H9 (cell line): ENCODE data around the gene FAM210B. TPM values are rescaled to one million over a fixed set of nuclear protein-coding genes. Genes with fewer than 3 reads are reported as not detected.

Experiments
- DNase-seq: peaks from one replicate; pipeline ENCODE4 v3.0.0-alpha.2; 2017
- H2AFZ ChIP-seq: one replicate; pipeline ENCODE4 v1.6.1; 2013; ENCODE audit warnings: mild to moderate bottlenecking, low read length, control low read depth, moderate library complexity
- H2AK5ac ChIP-seq: 2 replicates; pipeline ENCODE4 v1.6.1; 2013; ENCODE audit warnings: low read length, control low read depth, mixed read lengths; ENCODE audit not compliant: insufficient read length
- H2BK120ac ChIP-seq: one replicate; pipeline ENCODE4 v1.6.1; 2013; ENCODE audit warnings: low read depth, mild to moderate bottlenecking, low read length, control low read depth, inconsistent platforms; ENCODE audit not compliant: poor library complexity, severe bottlenecking
- H2BK12ac ChIP-seq: 2 replicates; pipeline ENCODE4 v1.6.1; 2013; ENCODE audit warnings: low read length, control low read depth, mixed read lengths, low read depth; ENCODE audit not compliant: insufficient read length
- H2BK15ac ChIP-seq: 2 replicates; pipeline ENCODE4 v1.6.1; 2013; ENCODE audit warnings: low read depth, low read length, control low read depth
- H2BK20ac ChIP-seq: one replicate; pipeline ENCODE4 v1.6.1; 2013; ENCODE audit warnings: low read depth, mild to moderate bottlenecking, low read length, control low read depth, inconsistent platforms; ENCODE audit not compliant: poor library complexity, severe bottlenecking
- H2BK5ac ChIP-seq: 2 replicates; pipeline ENCODE4 v1.6.1; 2013; ENCODE audit warnings: low read length, control low read depth, mixed read lengths; ENCODE audit not compliant: insufficient read length
- H3K14ac ChIP-seq: 2 replicates; pipeline ENCODE4 v1.6.1; 2013; ENCODE audit warnings: low read length, control low read depth; ENCODE audit not compliant: insufficient read depth
- H3K18ac ChIP-seq: 2 replicates; pipeline ENCODE4 v1.6.1; 2013; ENCODE audit warnings: low read depth, mild to moderate bottlenecking, mixed read lengths, low read length, control low read depth; ENCODE audit not compliant: insufficient read length
- H3K23ac ChIP-seq: 2 replicates; pipeline ENCODE4 v1.6.1; 2013; ENCODE audit warnings: low read length, control low read depth, mixed read lengths, low read depth; ENCODE audit not compliant: insufficient read length
- H3K23me2 ChIP-seq: 2 replicates; pipeline ENCODE4 v1.6.1; 2013; ENCODE audit warnings: low read depth, mild to moderate bottlenecking, mixed read lengths, low read length, control low read depth; ENCODE audit not compliant: insufficient read length, poor library complexity, severe bottlenecking
- H3K27ac ChIP-seq: 2 replicates; pipeline ENCODE4 v1.5.1; 2013; ENCODE audit warnings: low read length, control low read depth, mixed read lengths, low read depth; ENCODE audit not compliant: insufficient read length
- H3K27me3 ChIP-seq: 2 replicates; pipeline ENCODE4 v1.6.1; 2013; ENCODE audit warnings: low read length, control low read depth, inconsistent platforms; ENCODE audit not compliant: insufficient read depth
- H3K4ac ChIP-seq: 2 replicates; pipeline ENCODE4 v1.6.1; 2013; ENCODE audit warnings: low read depth, mild to moderate bottlenecking, control low read depth, inconsistent platforms, low read length, moderate library complexity
- H3K4me1 ChIP-seq: 2 replicates; pipeline ENCODE4 v1.6.1; 2013; ENCODE audit warnings: low read length, control low read depth, inconsistent platforms; ENCODE audit not compliant: insufficient read depth
- H3K4me2 ChIP-seq: 2 replicates; pipeline ENCODE4 v1.6.1; 2013; ENCODE audit warnings: low read length, control low read depth, mixed read lengths; ENCODE audit not compliant: insufficient read length, insufficient read depth
- H3K56ac ChIP-seq: 2 replicates; pipeline ENCODE4 v1.6.1; 2013; ENCODE audit warnings: low read depth, mild to moderate bottlenecking, mixed read lengths, low read length, control low read depth; ENCODE audit not compliant: insufficient read length
- H3K79me1 ChIP-seq: 2 replicates; pipeline ENCODE4 v1.6.1; 2013; ENCODE audit warnings: low read depth, mild to moderate bottlenecking, moderate library complexity, low read length, control low read depth, inconsistent platforms; ENCODE audit not compliant: insufficient read depth, poor library complexity, severe bottlenecking
- H3K79me2 ChIP-seq: 2 replicates; pipeline ENCODE4 v1.6.1; 2013; ENCODE audit warnings: low read length, control low read depth, inconsistent platforms; ENCODE audit not compliant: insufficient read depth
- H3K9ac ChIP-seq: 2 replicates; pipeline ENCODE4 v1.6.1; 2013; ENCODE audit warnings: low read length, control low read depth, mixed read lengths; ENCODE audit not compliant: insufficient read length; ENCODE audit errors: extremely low read depth
- H3K9me3 ChIP-seq: one replicate; pipeline ENCODE4 v1.6.1; 2013; ENCODE audit warnings: low read depth, low read length, inconsistent platforms; ENCODE audit not compliant: control insufficient read depth
- H3T11ph ChIP-seq: one replicate; pipeline ENCODE4 v1.6.1; 2013; ENCODE audit warnings: mild to moderate bottlenecking, low read length, control low read depth, inconsistent platforms
- H4K20me1 ChIP-seq: one replicate; pipeline ENCODE4 v1.6.1; 2013; ENCODE audit not compliant: control insufficient read depth, insufficient read length, insufficient read depth
- H4K5ac ChIP-seq: 2 replicates; pipeline ENCODE4 v1.6.1; 2013; ENCODE audit warnings: low read depth, mild to moderate bottlenecking, mixed read lengths, low read length, control low read depth; ENCODE audit not compliant: insufficient read length
- H4K8ac ChIP-seq: replicated peaks from 2 replicates; pipeline ENCODE4 v1.6.1; 2013; ENCODE audit warnings: low read length, control low read depth, mixed read lengths, low read depth; ENCODE audit not compliant: insufficient read length
- H4K91ac ChIP-seq: 2 replicates; pipeline ENCODE4 v1.6.1; 2013; ENCODE audit warnings: low read depth, mild to moderate bottlenecking, moderate library complexity, mixed read lengths, low read length, control low read depth; ENCODE audit not compliant: insufficient read length
- H3K27ac Mint-ChIP-seq, 3 experiments: 2 replicates in 2 of 3; 3 replicates in 1 of 3; pipeline ENCODE4 v1.8.0; 2020 to 2021; ENCODE audit warnings: mixed read lengths in 3 of 3, mild to moderate bottlenecking in 1 of 3, moderate library complexity in 1 of 3
- H3K27me3 Mint-ChIP-seq: 2 replicates; pipeline ENCODE4 v1.8.0; 2021; ENCODE audit warnings: low read depth, mild to moderate bottlenecking, moderate library complexity, mixed read lengths
- H3K36me3 Mint-ChIP-seq, 3 experiments: 2 replicates in 2 of 3; 3 replicates in 1 of 3; pipeline ENCODE4 v1.8.0; 2020 to 2021; ENCODE audit warnings: low read depth in 3 of 3, mixed read lengths in 3 of 3; ENCODE audit not compliant: insufficient read depth in 1 of 3
- H3K4me1 Mint-ChIP-seq, 2 experiments: 2 replicates each; pipeline ENCODE4 v1.8.0; 2020; ENCODE audit warnings: mixed read lengths in 2 of 2
- H3K4me3 Mint-ChIP-seq, 2 experiments: 2 replicates in 1 of 2; 3 replicates in 1 of 2; pipeline ENCODE4 v1.8.0; 2020 to 2021; ENCODE audit warnings: mild to moderate bottlenecking in 2 of 2, mixed read lengths in 2 of 2, moderate library complexity in 1 of 2
- H3K9me3 Mint-ChIP-seq, 2 experiments: 2 replicates in 1 of 2; 3 replicates in 1 of 2; pipeline ENCODE4 v1.8.0; 2020; ENCODE audit warnings: mild to moderate bottlenecking in 2 of 2, mixed read lengths in 2 of 2, moderate library complexity in 1 of 2
- CTCF ChIP-seq: fragments of 200-600 bp; sonication (generic); conservative IDR thresholded peaks from 3 replicates; pipeline ENCODE4 v1.8.0; 2021; ENCODE audit warnings: antibody characterized with exemption, mild to moderate bottlenecking
- WGBS: extraction: QIAGEN DNeasy Blood & Tissue Kit; methylation state at CpG from one replicate; pipeline ENCODE4 v1.1.7; 2013; ENCODE audit warnings: missing lambda C conversion rate, low lambda C conversion rate, mixed read lengths; ENCODE audit not compliant: insufficient read length; ENCODE audit errors: extremely low coverage; 5-methylcytosine and 5-hydroxymethylcytosine counted together
- total RNA-seq: library from RNA; stranded (reverse); gene quantifications from 2 replicates; pipeline ENCODE4 v1.2.1, GENCODE V29; 2021

The FAM210B gene
- total RNA-seq, 1 experiment from 2014 or later: 24.2 TPM

- no peak overlapping the region for H4K8ac ChIP-seq
- no peak overlapping the region for H4K91ac ChIP-seq
- peaks cover 2% of the 10 kb centered on the region for H3K4me1 ChIP-seq
- no CpG with 5 or more reads among the region's 4 CpGs for WGBS
- H3K4me2 ChIP-seq: no peak overlapping the region
- H2AFZ ChIP-seq: no peak overlapping the region
- no peak for DNase-seq
- H3K4ac ChIP-seq: no peak overlapping the region
- no peaks in the 10 kb centered on the region for H4K20me1 ChIP-seq
- no peaks in the 10 kb centered on the region for H3K23me2 ChIP-seq
- H3K27ac ChIP-seq: no peak overlapping the region
- no peak overlapping the region for H3T11ph ChIP-seq
- H4K5ac ChIP-seq: no peak overlapping the region
- Mint-ChIP-seq H3K27ac (no peak overlapping the region; a peak in 1 of 7 replicates), H3K36me3 (no peaks in the 10 kb centered on the region; a peak in 2 of 7 replicates), H3K9me3 (no peaks in the 10 kb centered on the region), H3K4me1 (peaks cover 6 to 9% of the 10 kb centered on the region in 2 experiments), H3K4me3 (no peak overlapping the region), H3K27me3 (peaks cover 50% of the 10 kb centered on the region)
- H2BK15ac ChIP-seq: no peak overlapping the region
- H2BK20ac ChIP-seq: no peak overlapping the region
- H2BK5ac ChIP-seq: no peak overlapping the region
- H2AK5ac ChIP-seq: no peak overlapping the region
- H2BK120ac ChIP-seq: no peak overlapping the region
- TF ChIP-seq CTCF: no peak
- H3K14ac ChIP-seq: no peak overlapping the region
- no peak overlapping the region for H3K23ac ChIP-seq
- no peak overlapping the region for H2BK12ac ChIP-seq
- H3K79me1 ChIP-seq: no peaks in the 10 kb centered on the region
- no peak overlapping the region for H3K18ac ChIP-seq
- H3K79me2 ChIP-seq: no peaks in the 10 kb centered on the region
- H3K9ac ChIP-seq: no peak overlapping the region
- no peak overlapping the region for H3K56ac ChIP-seq
- peaks cover 10% of the 10 kb centered on the region; the same call in 1 of the 2 replicates for H3K27me3 ChIP-seq
- H3K9me3 ChIP-seq: no peaks in the 10 kb centered on the region
Measured at GRCh38 chr20:56353356-56353755, 5.4 kb upstream of the FAM210B start.
